ENCODE data around the gene PREB.

PREB gene

GRCh38 chr2:27094353-27094984 lies 40.0 kb downstream of the PREB start:
- DNase-seq (ENCODE audit: low read depth): no peak
- TF ChIP-seq, protein P1, sequence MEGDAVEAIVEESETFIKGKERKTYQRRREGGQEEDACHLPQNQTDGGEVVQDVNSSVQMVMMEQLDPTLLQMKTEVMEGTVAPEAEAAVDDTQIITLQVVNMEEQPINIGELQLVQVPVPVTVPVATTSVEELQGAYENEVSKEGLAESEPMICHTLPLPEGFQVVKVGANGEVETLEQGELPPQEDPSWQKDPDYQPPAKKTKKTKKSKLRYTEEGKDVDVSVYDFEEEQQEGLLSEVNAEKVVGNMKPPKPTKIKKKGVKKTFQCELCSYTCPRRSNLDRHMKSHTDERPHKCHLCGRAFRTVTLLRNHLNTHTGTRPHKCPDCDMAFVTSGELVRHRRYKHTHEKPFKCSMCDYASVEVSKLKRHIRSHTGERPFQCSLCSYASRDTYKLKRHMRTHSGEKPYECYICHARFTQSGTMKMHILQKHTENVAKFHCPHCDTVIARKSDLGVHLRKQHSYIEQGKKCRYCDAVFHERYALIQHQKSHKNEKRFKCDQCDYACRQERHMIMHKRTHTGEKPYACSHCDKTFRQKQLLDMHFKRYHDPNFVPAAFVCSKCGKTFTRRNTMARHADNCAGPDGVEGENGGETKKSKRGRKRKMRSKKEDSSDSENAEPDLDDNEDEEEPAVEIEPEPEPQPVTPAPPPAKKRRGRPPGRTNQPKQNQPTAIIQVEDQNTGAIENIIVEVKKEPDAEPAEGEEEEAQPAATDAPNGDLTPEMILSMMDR (IDR thresholded peaks at IDR 0.05; ENCODE audit: low read length, missing control alignments): no peak
- no peak overlapping the region for H3K4me3 ChIP-seq (replicated peaks; ENCODE audit: low read depth, low read length)

GRCh38 chr2:27093430-27094352 lies 40.7 kb downstream of the PREB start:
- TF ChIP-seq, protein P1 (IDR thresholded peaks at IDR 0.05; ENCODE audit: low read length, missing control alignments): no peak
- no peak overlapping the region for H3K4me3 ChIP-seq (replicated peaks; ENCODE audit: low read depth, low read length)
- DNase-seq (ENCODE audit: low read depth): no peak

DNA sequence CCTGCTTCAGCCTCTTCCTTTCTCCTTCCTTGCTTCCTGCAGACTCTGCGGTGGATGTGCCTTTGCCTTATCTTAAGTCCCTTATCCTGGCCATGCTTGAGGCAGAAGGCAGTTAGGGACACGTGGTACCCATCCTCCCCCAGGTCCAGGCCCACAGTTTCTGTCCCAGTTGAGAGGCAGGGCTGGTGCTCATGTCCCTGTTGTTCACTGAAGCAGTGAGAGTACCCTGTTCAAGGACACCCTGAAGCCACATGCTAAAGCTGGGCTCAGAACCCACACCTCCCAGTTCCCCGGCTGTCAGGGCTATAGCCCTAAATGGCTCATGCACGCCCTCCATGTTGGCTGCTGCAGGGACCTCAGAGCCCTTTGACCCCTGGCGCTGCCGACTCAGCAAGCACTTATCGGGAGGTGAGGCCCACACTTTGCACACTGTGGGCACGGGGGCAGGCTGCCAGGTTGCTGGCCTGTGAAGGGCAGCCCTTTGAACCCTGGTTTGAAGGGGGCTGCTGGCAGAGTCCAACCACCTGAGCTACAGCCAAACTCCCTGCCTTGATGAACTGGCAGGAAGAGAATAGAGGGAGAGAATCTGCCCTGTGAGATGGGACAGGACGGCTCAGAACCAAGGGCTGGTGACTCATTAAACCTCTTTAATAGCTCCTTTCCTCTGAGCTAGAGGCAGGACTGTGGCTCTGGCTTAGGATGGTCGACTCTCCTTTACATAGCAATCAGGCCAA lies 41.6 kb downstream of the PREB start:
- TF ChIP-seq, protein P1 (IDR thresholded peaks at IDR 0.05; ENCODE audit: low read length, missing control alignments): no peak
- DNase-seq (ENCODE audit: low read depth): no peak

DNA sequence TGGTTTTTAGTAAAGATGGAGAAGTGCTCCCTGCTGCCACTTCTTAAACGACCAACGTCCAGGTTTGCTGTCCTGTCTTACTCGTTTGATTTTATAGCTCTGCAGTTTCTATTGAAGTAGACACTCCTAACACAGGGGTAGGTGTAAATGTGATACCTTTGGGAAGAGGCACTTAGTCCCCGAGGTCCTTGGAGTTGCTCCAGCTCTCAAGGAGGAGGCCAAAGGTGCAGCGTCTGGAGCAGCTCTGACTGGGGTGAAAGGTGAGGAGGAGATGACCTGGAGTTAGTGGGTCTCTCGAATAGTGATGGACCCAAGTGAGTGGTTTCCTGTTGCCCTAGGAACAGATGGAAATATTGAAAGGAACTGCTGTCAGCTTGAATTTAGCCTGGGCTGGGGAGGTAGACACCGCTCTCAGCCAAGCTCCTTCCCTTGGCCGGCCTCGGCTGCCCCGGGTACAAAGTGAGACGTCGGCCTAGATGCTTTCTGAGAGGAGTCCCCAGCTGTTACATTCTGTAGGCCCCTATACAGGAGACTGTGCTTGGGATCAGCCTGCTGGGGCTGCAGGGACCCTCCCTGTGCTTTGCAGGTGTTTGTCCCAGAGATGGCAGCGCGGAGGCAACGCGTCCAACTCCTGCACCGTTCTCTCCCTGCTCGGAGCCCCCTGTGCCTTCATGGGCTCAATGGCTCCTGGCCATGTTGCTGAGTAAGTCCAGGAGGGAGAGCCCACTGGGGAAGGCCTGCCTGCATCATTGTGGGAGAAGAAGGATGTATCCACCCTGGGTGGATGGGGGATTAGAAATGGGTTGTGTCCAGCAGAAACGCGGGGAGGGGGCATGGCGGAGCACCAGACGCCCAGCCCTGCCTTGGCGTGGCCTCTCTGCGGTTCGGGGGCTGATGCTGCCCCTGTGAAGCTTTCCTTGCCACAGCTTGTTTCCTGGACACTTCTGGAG lies 42.4 kb downstream of the PREB start:
- TF ChIP-seq, protein P1 (IDR thresholded peaks at IDR 0.05; ENCODE audit: low read length, missing control alignments): no peak
- H3K4me3 ChIP-seq (replicated peaks; ENCODE audit: low read depth, low read length): no peak overlapping the region
- no peak for DNase-seq (ENCODE audit: low read depth)

More for the DNA sequence above, 41.6 kb downstream of the PREB start:
- no peak overlapping the region for H3K4me3 ChIP-seq (replicated peaks; ENCODE audit: low read depth, low read length)

GRCh38 chr2:27089111-27089954 lies 45.1 kb downstream of the PREB start:
- no peak overlapping the region for H3K4me3 ChIP-seq (replicated peaks; ENCODE audit: low read depth, low read length)
- TF ChIP-seq, protein P1 (IDR thresholded peaks at IDR 0.05; ENCODE audit: low read length, missing control alignments): no peak
- DNase-seq (ENCODE audit: low read depth): no peak

All from fibroblast of pulmonary artery (primary cell).